NT2/D1 (cell line): Measurements from ENCODE around the gene CALR3.

Experiments used
- SUZ12 ChIP-seq: IDR thresholded peaks from 2 replicates; pipeline ENCODE4 v1.6.1; 2011; ENCODE audit not compliant: insufficient read length, insufficient read depth; ENCODE audit errors: extremely low read depth
- ZNF274 ChIP-seq: IDR thresholded peaks from 2 replicates; pipeline ENCODE4 v1.6.1; 2011; ENCODE audit warnings: mild to moderate bottlenecking, low read depth, low read length

DNA sequence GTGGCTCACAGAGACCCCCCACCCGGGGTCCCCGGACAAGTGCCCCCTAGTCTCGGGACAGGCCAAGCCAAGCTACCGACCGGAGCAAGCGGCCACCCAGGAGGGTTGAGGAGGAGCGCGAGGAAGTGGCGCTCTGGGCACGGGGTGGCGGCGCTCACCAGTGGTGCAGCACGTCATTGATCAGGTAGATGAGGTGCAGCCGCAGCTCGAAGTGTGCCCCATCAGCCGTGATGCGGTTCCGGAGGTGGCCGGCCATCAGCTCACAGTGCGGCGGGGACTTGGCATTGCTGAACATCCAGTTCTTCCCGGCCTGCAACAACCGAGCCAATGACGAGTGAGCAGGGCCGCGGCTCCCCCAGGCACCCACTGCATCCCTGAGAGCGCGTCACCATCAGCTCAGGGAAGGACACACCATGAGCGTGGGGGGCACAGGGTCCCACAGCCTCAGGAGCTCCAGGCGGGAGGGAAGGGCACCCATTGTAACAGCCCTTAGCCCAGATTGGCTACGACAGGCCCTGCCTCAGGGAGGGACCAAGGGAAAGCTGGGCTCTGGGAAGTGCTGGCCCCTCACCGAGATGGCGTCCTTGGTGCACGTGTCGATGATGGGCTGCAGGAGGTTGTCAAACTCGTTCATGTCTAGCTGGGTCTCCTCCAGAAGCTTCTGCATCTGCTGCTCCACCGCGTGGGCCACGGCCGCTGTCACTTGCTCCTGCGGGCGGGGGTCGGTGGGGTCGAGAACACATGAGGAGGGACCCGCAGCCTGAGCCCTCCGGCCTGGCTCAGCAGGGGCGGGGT is 36.7 kb upstream of the CALR3 start:
- TF ChIP-seq SUZ12 (no peak), ZNF274 (no peak)
